ENCODE data around the gene RFTN1.

DNA sequence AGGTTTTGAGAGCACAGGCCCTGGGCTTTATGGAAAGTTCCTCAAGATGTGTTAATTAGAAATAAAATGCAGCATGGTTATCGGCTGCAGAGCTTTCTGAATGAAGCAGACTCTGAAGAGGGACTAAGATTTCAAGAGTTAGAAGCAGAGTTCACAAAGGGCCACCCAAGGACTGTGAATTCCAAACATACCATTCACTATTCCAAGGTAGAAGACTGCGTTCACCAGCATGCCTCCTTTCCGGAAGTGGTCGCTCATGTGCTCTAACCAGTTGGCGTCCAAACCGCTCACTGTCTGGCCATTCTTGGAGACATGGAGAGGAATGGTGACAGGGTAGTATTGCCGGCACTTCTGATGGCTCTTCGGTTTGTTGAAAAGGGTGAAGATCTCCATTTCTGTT is 143.6 kb downstream of the RFTN1 start:
- TF ChIP-seq, protein P1, sequence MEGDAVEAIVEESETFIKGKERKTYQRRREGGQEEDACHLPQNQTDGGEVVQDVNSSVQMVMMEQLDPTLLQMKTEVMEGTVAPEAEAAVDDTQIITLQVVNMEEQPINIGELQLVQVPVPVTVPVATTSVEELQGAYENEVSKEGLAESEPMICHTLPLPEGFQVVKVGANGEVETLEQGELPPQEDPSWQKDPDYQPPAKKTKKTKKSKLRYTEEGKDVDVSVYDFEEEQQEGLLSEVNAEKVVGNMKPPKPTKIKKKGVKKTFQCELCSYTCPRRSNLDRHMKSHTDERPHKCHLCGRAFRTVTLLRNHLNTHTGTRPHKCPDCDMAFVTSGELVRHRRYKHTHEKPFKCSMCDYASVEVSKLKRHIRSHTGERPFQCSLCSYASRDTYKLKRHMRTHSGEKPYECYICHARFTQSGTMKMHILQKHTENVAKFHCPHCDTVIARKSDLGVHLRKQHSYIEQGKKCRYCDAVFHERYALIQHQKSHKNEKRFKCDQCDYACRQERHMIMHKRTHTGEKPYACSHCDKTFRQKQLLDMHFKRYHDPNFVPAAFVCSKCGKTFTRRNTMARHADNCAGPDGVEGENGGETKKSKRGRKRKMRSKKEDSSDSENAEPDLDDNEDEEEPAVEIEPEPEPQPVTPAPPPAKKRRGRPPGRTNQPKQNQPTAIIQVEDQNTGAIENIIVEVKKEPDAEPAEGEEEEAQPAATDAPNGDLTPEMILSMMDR (IDR thresholded peaks at IDR 0.05), result no peak
- TF ChIP-seq POLR2A (IDR thresholded peaks at IDR 0.05), result no peak
- no peak for TF ChIP-seq EP300 (IDR thresholded peaks at IDR 0.05)

Measured in ovary (tissue), 3 donors.